IMR-90 (cell line): ENCODE data around the gene LHFPL3. TPM values are rescaled to one million over a fixed set of nuclear protein-coding genes. Genes with fewer than 3 reads are reported as not detected.

Experiments
- ATAC-seq: fragments of 200-7000 bp; cut with Tn5 transposase; 2 replicates; pipeline ENCODE4 v1.9.1; 2020; ENCODE audit warnings: low read depth, mild to moderate bottlenecking, moderate library complexity
- BruUV-seq: library from RNA; stranded (reverse); fragments of 400-500 nt; replicated peaks from 2 replicates; lab custom pipeline; 2021; lab: Mats Ljungman, UMichigan
- CTCF ChIA-PET: fragments of 300-600 bp; formaldehyde crosslinking; extraction: SDS; loops from one replicate; lab custom pipeline; 2021; ENCODE audit warnings: antibody characterized with exemption; lab: Yijun Ruan, JAX
- POLR2A ChIA-PET: fragments of 300-600 bp; sonication (Branson Sonifier 250); formaldehyde crosslinking; loops from one replicate; lab custom pipeline; 2022; ENCODE audit warnings: antibody characterized with exemption; ENCODE audit not compliant: unreplicated experiment; lab: Charles Lee
- DNase-seq: peaks from one replicate; pipeline ENCODE4 v3.0.0; 2013
- H2AFZ ChIP-seq: replicated peaks from 2 replicates; pipeline ENCODE3; 2013; ENCODE audit warnings: low read length, mild to moderate bottlenecking; ENCODE audit not compliant: poor library complexity
- H2AK5ac ChIP-seq: 2 replicates; pipeline ENCODE4 v1.6.1; 2013; ENCODE audit warnings: low read depth, low read length, inconsistent platforms
- H2AK9ac ChIP-seq: replicated peaks from 2 replicates; pipeline ENCODE3; 2013; ENCODE audit warnings: mild to moderate bottlenecking, low read depth, low read length, moderate library complexity; ENCODE audit not compliant: poor library complexity
- H2BK120ac ChIP-seq: 2 replicates; pipeline ENCODE4 v1.6.1; 2013; ENCODE audit warnings: low read depth, low read length, inconsistent platforms
- H2BK15ac ChIP-seq: 3 replicates; pipeline ENCODE4 v1.6.1; 2013; ENCODE audit warnings: low read depth, low read length, inconsistent platforms
- H2BK20ac ChIP-seq: 2 replicates; pipeline ENCODE4 v1.6.1; 2013; ENCODE audit warnings: low read depth, mild to moderate bottlenecking, inconsistent platforms, low read length, moderate library complexity
- H2BK5ac ChIP-seq: 2 replicates; pipeline ENCODE4 v1.6.1; 2013; ENCODE audit warnings: mild to moderate bottlenecking, low read depth, low read length, inconsistent platforms; ENCODE audit not compliant: poor library complexity, severe bottlenecking
- H3K14ac ChIP-seq: replicated peaks from 2 replicates; pipeline ENCODE4 v1.6.1; 2013; ENCODE audit warnings: low read depth, low read length, inconsistent platforms
- H3K18ac ChIP-seq: 2 replicates; pipeline ENCODE4 v1.6.1; 2013; ENCODE audit warnings: low read depth, low read length, control low read depth
- H3K23ac ChIP-seq: 2 replicates; pipeline ENCODE4 v1.6.1; 2013; ENCODE audit warnings: low read depth, low read length, inconsistent platforms
- H3K27ac ChIP-seq: 2 replicates; pipeline ENCODE4 v1.5.1; 2013; ENCODE audit warnings: mild to moderate bottlenecking, control low read depth, low read length; ENCODE audit not compliant: insufficient read depth
- H3K27me3 ChIP-seq: 2 replicates; pipeline ENCODE4 v1.6.1; 2013; ENCODE audit warnings: low read length; ENCODE audit not compliant: control insufficient read depth, insufficient read depth
- H3K36me3 ChIP-seq: 2 replicates; pipeline ENCODE4 v1.6.1; 2013; ENCODE audit warnings: low read length, mixed read lengths; ENCODE audit not compliant: control insufficient read depth, insufficient read depth
- H3K4ac ChIP-seq: 2 replicates; pipeline ENCODE4 v1.6.1; 2013; ENCODE audit warnings: low read depth, low read length, inconsistent platforms
- H3K4me1 ChIP-seq: 2 replicates; pipeline ENCODE4 v1.6.1; 2013; ENCODE audit warnings: low read length, mixed read lengths; ENCODE audit not compliant: control insufficient read depth, insufficient read depth
- H3K4me2 ChIP-seq: 2 replicates; pipeline ENCODE4 v1.6.1; 2013; ENCODE audit warnings: low read depth, mild to moderate bottlenecking, control low read depth, low read length, moderate library complexity
- H3K4me3 ChIP-seq: 2 replicates; pipeline ENCODE4 v1.5.1; 2013; ENCODE audit warnings: low read depth, mild to moderate bottlenecking, control low read depth, low read length, moderate library complexity; ENCODE audit not compliant: insufficient read depth
- H3K56ac ChIP-seq: 2 replicates; pipeline ENCODE4 v1.6.1; 2013; ENCODE audit warnings: low read length, inconsistent platforms; ENCODE audit not compliant: insufficient read depth; ENCODE audit errors: extremely low read depth
- H3K79me1 ChIP-seq, 2 experiments: 2 replicates each; pipeline ENCODE4 v1.6.1; 2013; ENCODE audit warnings: low read length in 2 of 2, inconsistent platforms in 1 of 2, low read depth in 1 of 2
- H3K9ac ChIP-seq: 2 replicates; pipeline ENCODE4 v1.6.1; 2013; ENCODE audit warnings: low read depth, low read length, control low read depth
- H3K9me1 ChIP-seq: 2 replicates; pipeline ENCODE4 v1.6.1; 2013; ENCODE audit warnings: low read length, inconsistent platforms; ENCODE audit not compliant: insufficient read depth
- H3K9me3 ChIP-seq: 2 replicates; pipeline ENCODE4 v1.6.1; 2013; ENCODE audit warnings: low read length; ENCODE audit not compliant: control insufficient read depth, insufficient read depth
- H4K20me1 ChIP-seq: 2 replicates; pipeline ENCODE4 v1.6.1; 2013; ENCODE audit warnings: low read length, inconsistent platforms; ENCODE audit not compliant: insufficient read depth
- H4K5ac ChIP-seq: 2 replicates; pipeline ENCODE4 v1.6.1; 2013; ENCODE audit warnings: mild to moderate bottlenecking, low read depth, low read length, control low read depth
- H4K8ac ChIP-seq, 2 experiments: 2 replicates each; pipeline ENCODE4 v1.6.1; 2013; ENCODE audit warnings: low read depth in 2 of 2, low read length in 2 of 2, control low read depth in 1 of 2, inconsistent platforms in 1 of 2
- H4K91ac ChIP-seq: 2 replicates; pipeline ENCODE4 v1.6.1; 2013; ENCODE audit warnings: low read depth, low read length, inconsistent platforms; ENCODE audit not compliant: insufficient read depth
- CHD1 ChIP-seq: IDR thresholded peaks from 2 replicates; pipeline ENCODE4 v1.6.1; 2012; ENCODE audit warnings: low read depth, low read length, improper control_type of control experiment
- ELK1 ChIP-seq: fragments of 150-350 bp; IDR thresholded peaks from 2 replicates; pipeline ENCODE4 v1.6.1; 2016; ENCODE audit warnings: low read depth, mild to moderate bottlenecking, low read length, moderate library complexity, borderline replicate concordance
- NFE2L2 ChIP-seq: fragments of 150-350 bp; IDR thresholded peaks from 2 replicates; pipeline ENCODE4 v1.6.1; 2016; ENCODE audit warnings: low read depth, mild to moderate bottlenecking, low read length
- RFX5 ChIP-seq: IDR thresholded peaks from 2 replicates; pipeline ENCODE4 v1.8.0; 2012; ENCODE audit warnings: low read depth, mild to moderate bottlenecking, low read length, moderate library complexity
- WGBS, 2 experiments: methylation state at CpG; one replicate each; pipeline versions ENCODE4 v1.1.5 to v1.1.7; 2013; ENCODE audit warnings: missing lambda C conversion rate in 2 of 2; ENCODE audit not compliant: insufficient read length in 1 of 2; ENCODE audit errors: extremely low coverage in 2 of 2; 5-methylcytosine and 5-hydroxymethylcytosine counted together
- dilution Hi-C: fragments of 300-500 bp; cut with HindIII; formaldehyde crosslinking; loops from one replicate; pipeline ENCODE4 v1.14.3; 2018; ENCODE audit warnings: low sequenced_read_pairs; ENCODE audit not compliant: unreplicated experiment
- in situ Hi-C: fragments of 300-500 bp; cut with MboI; formaldehyde crosslinking; loops from 3 replicates; pipeline ENCODE4 v1.14.3; 2019; ENCODE audit warnings: low sequenced_read_pairs, inconsistent platforms, mixed read lengths
- intact Hi-C: fragments of 100-400 bp; cut with micrococcal nuclease; formaldehyde crosslinking; loops from 2 replicates; pipeline ENCODE4 v1.10.0; 2022
- polyA plus RNA-seq, 3 experiments: library from polyadenylated mRNA; depleted of rRNA; stranded (reverse); fragments of >200 nt; gene quantifications; 2 replicates each; pipeline ENCODE4 v1.2.3, GENCODE V29; 2012; ENCODE audit warnings: low replicate concordance in 1 of 3
- total RNA-seq: library from RNA; depleted of rRNA; stranded (reverse); fragments of >200 nt; gene quantifications from 2 replicates; pipeline ENCODE4 v1.2.3, GENCODE V29; 2012

Gene LHFPL3
- total and polyA plus RNA-seq, 2 of the 4 experiments (the other 2 are of a cell fraction), result not detected

GRCh38 chr7:104450861-104451260 is 122.5 kb downstream of the LHFPL3 start:
- ChIA-PET CTCF (no interaction called here), POLR2A (no interaction called here)
- no peak overlapping the region for H4K5ac ChIP-seq
- no peak for DNase-seq
- H3K14ac ChIP-seq, result no peak overlapping the region
- BruUV-seq, result no TSS peak
- no peaks in the 10 kb centered on the region for H3K27me3 ChIP-seq
- H2BK15ac ChIP-seq, result no peak overlapping the region
- H3K18ac ChIP-seq, result no peak overlapping the region
- TF ChIP-seq NFE2L2 (no peak), CHD1 (no peak), ELK1 (no peak), RFX5 (no peak)
- H4K91ac ChIP-seq, result no peak overlapping the region
- no peaks in the 10 kb centered on the region for H4K20me1 ChIP-seq
- H2BK20ac ChIP-seq, result no peak overlapping the region
- intact Hi-C loops, result no loop called here
- WGBS, 2 experiments, result no CpG with 5 or more reads among the region's 5 CpGs
- no peak overlapping the region for H3K4me3 ChIP-seq
- in situ Hi-C loops, result no loop called here
- no peaks in the 10 kb centered on the region for H3K4me1 ChIP-seq
- H3K23ac ChIP-seq, result no peak overlapping the region
- H2AFZ ChIP-seq, result no peak overlapping the region
- no peak overlapping the region for H3K4me2 ChIP-seq
- H3K36me3 ChIP-seq, result no peaks in the 10 kb centered on the region
- H2AK5ac ChIP-seq, result no peak overlapping the region
- no peak overlapping the region for H2BK120ac ChIP-seq
- no peaks in the 10 kb centered on the region for H3K79me1 ChIP-seq
- no peak overlapping the region for H2BK5ac ChIP-seq
- no peak overlapping the region for H3K27ac ChIP-seq
- H3K9ac ChIP-seq, result no peak overlapping the region
- no peak overlapping the region for H3K4ac ChIP-seq
- H4K8ac ChIP-seq, result no peak overlapping the region
- H3K9me1 ChIP-seq, result no peaks in the 10 kb centered on the region
- ATAC-seq, result no peak
- H3K9me3 ChIP-seq, result peaks cover 4% of the 10 kb centered on the region; the same call in 1 of the 2 replicates
- no peak overlapping the region for H3K56ac ChIP-seq
- dilution Hi-C loops, result no loop called here
- H2AK9ac ChIP-seq, result no peak overlapping the region
